Epithelial cell of esophagus (primary cell): Measurements from ENCODE around the gene VIPAS39.
A peak's percentile ranks its signal among the peaks of the same experiment; 100 is the strongest.

Source experiments
- DNase-seq: peaks from one replicate; pipeline ENCODE4 v3.0.0; 2010; ENCODE audit warnings: low read depth
- H3K4me3 ChIP-seq: 2 replicates; pipeline ENCODE4 v1.5.1; 2011; ENCODE audit warnings: mild to moderate bottlenecking, low read length, control low read depth
- CTCF ChIP-seq: IDR thresholded peaks from 2 replicates; pipeline ENCODE4 v1.5.1; 2011; ENCODE audit warnings: low read depth, mild to moderate bottlenecking, low read length, control low read depth, inconsistent platforms; ENCODE audit not compliant: insufficient read depth; ENCODE audit errors: missing control alignments

The VIPAS39 gene

GRCh38 chr14:77458249-77458950 is 999 bp upstream of the VIPAS39 start:
- peak; percentile 58 for DNase-seq
- TF ChIP-seq CTCF: no peak
- peak overlapping the region; percentile 98 for H3K4me3 ChIP-seq

- no peak for TF ChIP-seq CTCF
- DNase-seq: peak; percentile 44
- peak overlapping the region; percentile 98 for H3K4me3 ChIP-seq
These were observed 283 bp downstream of the VIPAS39 start for GRCh38 chr14:77457115-77457521.

- no peak for DNase-seq
- peak overlapping the region; percentile 98 for H3K4me3 ChIP-seq
- TF ChIP-seq CTCF: no peak
These were observed 1.3 kb downstream of the VIPAS39 start for GRCh38 chr14:77455966-77456640.

- H3K4me3 ChIP-seq: no peak overlapping the region
- no peak for TF ChIP-seq CTCF
- DNase-seq: no peak
These were observed 15.2 kb downstream of the VIPAS39 start for GRCh38 chr14:77442196-77442595.

- no peak for DNase-seq
- H3K4me3 ChIP-seq: no peak overlapping the region
- no peak for TF ChIP-seq CTCF
These were observed 17.5 kb downstream of the VIPAS39 start for GRCh38 chr14:77439861-77440260.

- no peak overlapping the region for H3K4me3 ChIP-seq
- DNase-seq: no peak
- TF ChIP-seq CTCF: no peak
These were observed 18.8 kb downstream of the VIPAS39 start for GRCh38 chr14:77438596-77438995.
